GM23338 (cell line): ENCODE data around the gene FOXP1. TPM values are rescaled to one million over a fixed set of nuclear protein-coding genes. Genes with fewer than 3 reads are reported as not detected.

ENCODE experiments used
- ATAC-seq: fragments of 200-7000 bp; cut with Tn5 transposase; 3 replicates; pipeline ENCODE4 v1.9.1; 2020
- DNase-seq: peaks from one replicate; pipeline ENCODE4 v3.0.0-alpha.2; 2015; ENCODE audit warnings: low spot score
- H2AFZ ChIP-seq: fragments of 200-600 bp; sonication (generic); 2 replicates; pipeline ENCODE4 v1.8.0; 2016; ENCODE audit warnings: antibody characterized with exemption, mild to moderate bottlenecking, moderate library complexity
- H3F3A ChIP-seq: fragments of 200-600 bp; sonication (generic); replicated peaks from 2 replicates; pipeline ENCODE4 v1.8.0; 2017; ENCODE audit warnings: antibody characterized with exemption, mixed run types, low read depth
- H3K27ac ChIP-seq: fragments of 200-600 bp; sonication (generic); 2 replicates; pipeline ENCODE4 v1.6.1; 2016; ENCODE audit warnings: low read depth
- H3K27me3 ChIP-seq: fragments of 200-600 bp; sonication (generic); 2 replicates; pipeline ENCODE4 v1.8.0; 2016; ENCODE audit warnings: mild to moderate bottlenecking, mixed run types, moderate library complexity; ENCODE audit not compliant: insufficient read depth
- H3K36me3 ChIP-seq: fragments of 200-600 bp; sonication (generic); 2 replicates; pipeline ENCODE4 v1.8.0; 2016; ENCODE audit warnings: mild to moderate bottlenecking; ENCODE audit not compliant: insufficient read depth
- H3K4me1 ChIP-seq: fragments of 200-600 bp; sonication (generic); 2 replicates; pipeline ENCODE4 v1.8.0; 2016; ENCODE audit warnings: mild to moderate bottlenecking, moderate library complexity; ENCODE audit not compliant: insufficient read depth
- H3K4me2 ChIP-seq: fragments of 200-600 bp; sonication (generic); 2 replicates; pipeline ENCODE4 v1.7.1; 2017; ENCODE audit warnings: mixed run types
- H3K4me3 ChIP-seq: fragments of 200-600 bp; sonication (generic); 2 replicates; pipeline ENCODE4 v1.6.1; 2016; ENCODE audit warnings: mixed run types
- H3K79me2 ChIP-seq: fragments of 200-600 bp; sonication (generic); replicated peaks from 2 replicates; pipeline ENCODE4 v1.8.0; 2017; ENCODE audit warnings: mild to moderate bottlenecking; ENCODE audit not compliant: insufficient read depth
- H3K9me2 ChIP-seq: fragments of 200-600 bp; sonication (generic); 2 replicates; pipeline ENCODE4 v1.8.0; 2017; ENCODE audit not compliant: insufficient read depth
- H4K20me1 ChIP-seq: fragments of 200-600 bp; sonication (generic); replicated peaks from 2 replicates; pipeline ENCODE4 v1.8.0; 2017; ENCODE audit warnings: mild to moderate bottlenecking; ENCODE audit not compliant: insufficient read depth
- H3K27ac Mint-ChIP-seq: 2 replicates; pipeline ENCODE4 v1.8.0; 2020; ENCODE audit warnings: inconsistent platforms, mild to moderate bottlenecking, moderate library complexity, mixed read lengths
- H3K27me3 Mint-ChIP-seq: 3 replicates; pipeline ENCODE4 v1.8.0; 2022; ENCODE audit warnings: low read depth, mild to moderate bottlenecking, moderate library complexity, mixed read lengths, inconsistent platforms; ENCODE audit not compliant: insufficient read depth, poor library complexity
- H3K36me3 Mint-ChIP-seq: 3 replicates; pipeline ENCODE4 v1.8.0; 2021; ENCODE audit warnings: low read depth, mild to moderate bottlenecking, inconsistent platforms, moderate library complexity, mixed read lengths
- H3K4me1 Mint-ChIP-seq: 3 replicates; pipeline ENCODE4 v1.8.0; 2020; ENCODE audit warnings: mild to moderate bottlenecking, inconsistent platforms, mixed read lengths
- H3K4me3 Mint-ChIP-seq: 3 replicates; pipeline ENCODE4 v1.8.0; 2021; ENCODE audit warnings: moderate library complexity, mild to moderate bottlenecking, inconsistent platforms, mixed read lengths
- H3K9me3 Mint-ChIP-seq: 3 replicates; pipeline ENCODE4 v1.8.0; 2020; ENCODE audit warnings: moderate library complexity, mild to moderate bottlenecking, inconsistent platforms, mixed read lengths
- EZH2 ChIP-seq: fragments of 200-600 bp; sonication (generic); IDR thresholded peaks from one replicate; pipeline ENCODE4 v1.8.0; 2017; ENCODE audit warnings: antibody characterized with exemption, mild to moderate bottlenecking, low read depth; ENCODE audit not compliant: unreplicated experiment
- EZH2phosphoT487 ChIP-seq: fragments of 200-600 bp; sonication (generic); IDR thresholded peaks from one replicate; pipeline ENCODE4 v1.8.1; 2018; ENCODE audit warnings: antibody characterized with exemption; ENCODE audit not compliant: unreplicated experiment
- JUNB ChIP-seq: IDR thresholded peaks from one replicate; pipeline ENCODE4 v1.6.1; 2016; ENCODE audit warnings: antibody characterized with exemption; ENCODE audit not compliant: unreplicated experiment
- NANOG ChIP-seq: IDR thresholded peaks from 2 replicates; pipeline ENCODE4 v1.6.1; 2016; ENCODE audit warnings: antibody characterized with exemption, borderline replicate concordance
- STAT1 ChIP-seq: IDR thresholded peaks from one replicate; pipeline ENCODE4 v1.6.1; 2016; ENCODE audit warnings: antibody characterized with exemption; ENCODE audit not compliant: unreplicated experiment
- ZNF331 ChIP-seq: fragments of 250-450 bp; sonication (Bioruptor Pico); IDR thresholded peaks from 2 replicates; pipeline ENCODE4 v1.5.0; 2020; ENCODE audit warnings: low read depth, mild to moderate bottlenecking, moderate library complexity
- polyA plus RNA-seq: library from polyadenylated mRNA; unstranded; fragments of >200 nt; fragmentation: Nextera tagmentation; extraction: Ambion mirVana; gene quantifications from 2 replicates; pipeline ENCODE4 v1.2.1, GENCODE V29; 2016
- total RNA-seq: library from RNA; depleted of rRNA; stranded (reverse); fragments of >200 nt; shearing (Covaris generic); gene quantifications from 2 replicates; pipeline ENCODE4 v1.2.3, GENCODE V29; 2014
- TF ChIP-seq, protein P1 (sequence below), 2 experiments: fragments of 200-600 bp in 1 of 2; sonication (generic) in 1 of 2; conservative IDR thresholded peaks; 2 replicates each; pipeline versions ENCODE4 v1.5.1 to v1.6.1; 2016 to 2017; ENCODE audit warnings: antibody characterized with exemption in 2 of 2, low read depth in 2 of 2, mild to moderate bottlenecking in 2 of 2, moderate library complexity in 1 of 2
- TF ChIP-seq, protein P2 (sequence below): fragments of 250-450 bp; sonication (Bioruptor Pico); IDR thresholded peaks from 2 replicates; pipeline ENCODE4 v1.5.0; 2020; ENCODE audit warnings: mild to moderate bottlenecking, moderate library complexity

The FOXP1 gene
- total and polyA plus RNA-seq, 2 experiments from 2014 or later = 32.9 to 35.5 TPM

DNA sequence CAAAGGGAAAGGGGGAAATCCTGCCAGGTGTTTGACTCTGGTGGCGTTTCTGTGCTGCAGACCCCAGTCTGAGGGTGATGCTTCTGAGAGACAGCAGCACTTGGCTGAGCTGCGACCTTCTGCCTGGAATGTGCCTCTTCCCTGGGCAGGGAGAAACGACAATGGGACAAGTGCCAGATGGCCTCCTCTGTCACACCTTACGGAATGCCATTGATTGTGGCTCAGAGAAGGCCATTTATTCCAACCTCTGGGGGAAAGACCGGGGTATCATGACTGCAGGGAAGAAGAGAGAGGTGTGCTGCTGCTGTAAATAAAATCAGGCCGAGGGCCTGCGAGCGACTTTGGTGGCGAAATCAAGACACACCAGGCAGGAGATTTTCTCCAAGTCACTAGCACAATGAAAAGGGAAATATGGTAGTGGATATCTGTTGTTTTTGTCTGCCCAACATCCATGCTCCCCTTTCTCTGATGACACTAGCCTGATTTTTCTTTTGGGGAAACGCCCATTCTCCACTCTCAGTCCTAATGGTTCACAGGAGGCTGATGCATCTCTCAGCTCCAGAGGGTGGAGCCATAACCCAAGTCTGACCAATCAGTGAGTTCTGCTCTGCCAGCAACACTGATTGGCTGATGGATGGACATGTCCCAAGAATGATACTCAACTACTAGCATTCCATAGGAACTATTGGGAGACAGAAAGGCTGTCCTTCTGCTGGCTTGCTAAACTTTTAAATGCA lies 336.1 kb downstream of the FOXP1 start:
- DNase-seq (peak; percentile 70), ATAC-seq (peak; percentile 74)
- H2AFZ ChIP-seq = no peak overlapping the region
- H3K27me3 Mint-ChIP-seq = peaks cover 2% of the 10 kb centered on the region
- H3K4me3 Mint-ChIP-seq = no peak overlapping the region
- TF ChIP-seq, protein P1, sequence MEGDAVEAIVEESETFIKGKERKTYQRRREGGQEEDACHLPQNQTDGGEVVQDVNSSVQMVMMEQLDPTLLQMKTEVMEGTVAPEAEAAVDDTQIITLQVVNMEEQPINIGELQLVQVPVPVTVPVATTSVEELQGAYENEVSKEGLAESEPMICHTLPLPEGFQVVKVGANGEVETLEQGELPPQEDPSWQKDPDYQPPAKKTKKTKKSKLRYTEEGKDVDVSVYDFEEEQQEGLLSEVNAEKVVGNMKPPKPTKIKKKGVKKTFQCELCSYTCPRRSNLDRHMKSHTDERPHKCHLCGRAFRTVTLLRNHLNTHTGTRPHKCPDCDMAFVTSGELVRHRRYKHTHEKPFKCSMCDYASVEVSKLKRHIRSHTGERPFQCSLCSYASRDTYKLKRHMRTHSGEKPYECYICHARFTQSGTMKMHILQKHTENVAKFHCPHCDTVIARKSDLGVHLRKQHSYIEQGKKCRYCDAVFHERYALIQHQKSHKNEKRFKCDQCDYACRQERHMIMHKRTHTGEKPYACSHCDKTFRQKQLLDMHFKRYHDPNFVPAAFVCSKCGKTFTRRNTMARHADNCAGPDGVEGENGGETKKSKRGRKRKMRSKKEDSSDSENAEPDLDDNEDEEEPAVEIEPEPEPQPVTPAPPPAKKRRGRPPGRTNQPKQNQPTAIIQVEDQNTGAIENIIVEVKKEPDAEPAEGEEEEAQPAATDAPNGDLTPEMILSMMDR (conservative IDR thresholded peaks at IDR 0.05; ENCODE audit: low read depth in 2 of 2) = peak in 1 of 2 experiments; percentile 36; a peak in 1 of 4 replicates
- TF ChIP-seq ZNF331 (CRISPR knock-in tag) (no peak), EZH2phosphoT487 (no peak), STAT1 (no peak), EZH2 (no peak)
- H3K27ac ChIP-seq = peak overlapping the region; percentile 63; the same call in 1 of the 2 replicates
- peaks cover 53% of the 10 kb centered on the region for H3K4me1 Mint-ChIP-seq
- H3K27me3 ChIP-seq = no peaks in the 10 kb centered on the region
- H3F3A ChIP-seq = no peaks in the 10 kb centered on the region
- H3K36me3 ChIP-seq = no peaks in the 10 kb centered on the region
- H4K20me1 ChIP-seq = no peaks in the 10 kb centered on the region
- no peak overlapping the region for H3K4me2 ChIP-seq
- no peaks in the 10 kb centered on the region for H3K9me3 Mint-ChIP-seq
- 0 out of 2 replicates have a peak, but pooled peaks cover 6% of the 10 kb centered on the region for H3K9me2 ChIP-seq
- peaks cover under 1% of the 10 kb centered on the region for H3K79me2 ChIP-seq
- peaks cover 46% of the 10 kb centered on the region for H3K4me1 ChIP-seq
- no peaks in the 10 kb centered on the region for H3K36me3 Mint-ChIP-seq
- peak overlapping the region; percentile 71 for H3K27ac Mint-ChIP-seq
- H3K4me3 ChIP-seq = no peak overlapping the region

DNA sequence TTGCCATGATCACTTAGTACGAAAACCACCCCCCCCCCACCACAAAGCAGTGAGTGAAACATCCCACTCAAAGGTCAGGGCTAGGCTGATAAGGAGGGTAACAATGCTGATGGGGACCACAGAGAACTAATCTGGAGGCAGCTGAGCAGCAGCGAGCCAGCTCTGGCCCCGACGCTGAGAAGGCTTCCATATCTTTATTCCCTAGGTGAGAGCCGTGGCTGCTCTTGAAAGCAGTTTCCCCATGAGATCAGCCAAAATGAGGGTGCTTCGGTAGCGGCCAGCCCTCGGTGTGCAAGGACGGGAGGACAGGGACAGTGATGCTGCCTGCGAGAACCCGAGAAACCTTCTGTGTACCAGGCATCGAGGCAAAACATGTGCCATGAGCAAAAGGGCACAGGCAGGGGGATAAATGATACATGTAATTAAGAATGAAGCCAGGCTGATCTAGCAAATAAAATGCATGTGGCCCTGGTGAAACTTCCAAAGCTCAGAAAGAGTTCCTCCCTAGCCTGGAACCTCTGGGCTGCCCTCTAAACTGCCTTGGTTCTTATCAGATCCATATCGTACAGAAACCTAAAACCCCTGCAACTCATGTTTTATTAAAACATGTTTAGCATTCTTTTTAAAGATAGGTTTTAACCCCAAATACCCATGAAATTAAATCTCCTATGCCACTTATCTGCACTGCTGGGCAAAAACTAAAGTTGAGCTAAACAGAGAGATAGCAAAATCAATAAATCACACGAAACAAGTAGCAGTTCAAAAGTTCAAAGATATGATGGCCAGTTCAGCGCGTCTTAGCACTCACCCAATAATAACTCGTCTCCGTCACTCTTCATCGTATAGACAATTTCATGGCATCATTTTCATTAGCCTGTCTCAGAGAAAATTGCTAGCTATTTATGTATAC lies 337.3 kb downstream of the FOXP1 start:
- TF ChIP-seq ZNF331 (CRISPR knock-in tag) (no peak), NANOG (no peak), JUNB (no peak)
- TF ChIP-seq, protein P1 (conservative IDR thresholded peaks at IDR 0.05; ENCODE audit: low read depth in 2 of 2) = no peak
- TF ChIP-seq, protein P2, sequence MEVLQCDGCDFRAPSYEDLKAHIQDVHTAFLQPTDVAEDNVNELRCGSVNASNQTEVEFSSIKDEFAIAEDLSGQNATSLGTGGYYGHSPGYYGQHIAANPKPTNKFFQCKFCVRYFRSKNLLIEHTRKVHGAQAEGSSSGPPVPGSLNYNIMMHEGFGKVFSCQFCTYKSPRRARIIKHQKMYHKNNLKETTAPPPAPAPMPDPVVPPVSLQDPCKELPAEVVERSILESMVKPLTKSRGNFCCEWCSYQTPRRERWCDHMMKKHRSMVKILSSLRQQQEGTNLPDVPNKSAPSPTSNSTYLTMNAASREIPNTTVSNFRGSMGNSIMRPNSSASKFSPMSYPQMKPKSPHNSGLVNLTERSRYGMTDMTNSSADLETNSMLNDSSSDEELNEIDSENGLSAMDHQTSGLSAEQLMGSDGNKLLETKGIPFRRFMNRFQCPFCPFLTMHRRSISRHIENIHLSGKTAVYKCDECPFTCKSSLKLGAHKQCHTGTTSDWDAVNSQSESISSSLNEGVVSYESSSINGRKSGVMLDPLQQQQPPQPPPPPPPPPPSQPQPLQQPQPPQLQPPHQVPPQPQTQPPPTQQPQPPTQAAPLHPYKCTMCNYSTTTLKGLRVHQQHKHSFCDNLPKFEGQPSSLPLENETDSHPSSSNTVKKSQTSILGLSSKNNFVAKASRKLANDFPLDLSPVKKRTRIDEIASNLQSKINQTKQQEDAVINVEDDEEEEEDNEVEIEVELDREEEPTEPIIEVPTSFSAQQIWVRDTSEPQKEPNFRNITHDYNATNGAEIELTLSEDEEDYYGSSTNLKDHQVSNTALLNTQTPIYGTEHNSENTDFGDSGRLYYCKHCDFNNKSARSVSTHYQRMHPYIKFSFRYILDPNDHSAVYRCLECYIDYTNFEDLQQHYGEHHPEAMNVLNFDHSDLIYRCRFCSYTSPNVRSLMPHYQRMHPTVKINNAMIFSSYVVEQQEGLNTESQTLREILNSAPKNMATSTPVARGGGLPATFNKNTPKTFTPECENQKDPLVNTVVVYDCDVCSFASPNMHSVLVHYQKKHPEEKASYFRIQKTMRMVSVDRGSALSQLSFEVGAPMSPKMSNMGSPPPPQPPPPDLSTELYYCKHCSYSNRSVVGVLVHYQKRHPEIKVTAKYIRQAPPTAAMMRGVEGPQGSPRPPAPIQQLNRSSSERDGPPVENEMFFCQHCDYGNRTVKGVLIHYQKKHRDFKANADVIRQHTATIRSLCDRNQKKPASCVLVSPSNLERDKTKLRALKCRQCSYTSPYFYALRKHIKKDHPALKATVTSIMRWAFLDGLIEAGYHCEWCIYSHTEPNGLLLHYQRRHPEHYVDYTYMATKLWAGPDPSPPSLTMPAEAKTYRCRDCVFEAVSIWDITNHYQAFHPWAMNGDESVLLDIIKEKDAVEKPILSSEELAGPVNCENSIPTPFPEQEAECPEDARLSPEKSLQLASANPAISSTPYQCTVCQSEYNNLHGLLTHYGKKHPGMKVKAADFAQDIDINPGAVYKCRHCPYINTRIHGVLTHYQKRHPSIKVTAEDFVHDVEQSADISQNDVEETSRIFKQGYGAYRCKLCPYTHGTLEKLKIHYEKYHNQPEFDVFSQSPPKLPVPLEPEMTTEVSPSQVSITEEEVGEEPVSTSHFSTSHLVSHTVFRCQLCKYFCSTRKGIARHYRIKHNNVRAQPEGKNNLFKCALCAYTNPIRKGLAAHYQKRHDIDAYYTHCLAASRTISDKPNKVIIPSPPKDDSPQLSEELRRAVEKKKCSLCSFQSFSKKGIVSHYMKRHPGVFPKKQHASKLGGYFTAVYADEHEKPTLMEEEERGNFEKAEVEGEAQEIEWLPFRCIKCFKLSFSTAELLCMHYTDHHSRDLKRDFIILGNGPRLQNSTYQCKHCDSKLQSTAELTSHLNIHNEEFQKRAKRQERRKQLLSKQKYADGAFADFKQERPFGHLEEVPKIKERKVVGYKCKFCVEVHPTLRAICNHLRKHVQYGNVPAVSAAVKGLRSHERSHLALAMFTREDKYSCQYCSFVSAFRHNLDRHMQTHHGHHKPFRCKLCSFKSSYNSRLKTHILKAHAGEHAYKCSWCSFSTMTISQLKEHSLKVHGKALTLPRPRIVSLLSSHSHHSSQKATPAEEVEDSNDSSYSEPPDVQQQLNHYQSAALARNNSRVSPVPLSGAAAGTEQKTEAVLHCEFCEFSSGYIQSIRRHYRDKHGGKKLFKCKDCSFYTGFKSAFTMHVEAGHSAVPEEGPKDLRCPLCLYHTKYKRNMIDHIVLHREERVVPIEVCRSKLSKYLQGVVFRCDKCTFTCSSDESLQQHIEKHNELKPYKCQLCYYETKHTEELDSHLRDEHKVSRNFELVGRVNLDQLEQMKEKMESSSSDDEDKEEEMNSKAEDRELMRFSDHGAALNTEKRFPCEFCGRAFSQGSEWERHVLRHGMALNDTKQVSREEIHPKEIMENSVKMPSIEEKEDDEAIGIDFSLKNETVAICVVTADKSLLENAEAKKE = no peak
- Histone ChIP-seq H3K4me2 (peak overlapping the region; percentile 71; the same call in 1 of the 2 replicates), H3F3A (no peaks in the 10 kb centered on the region), H3K36me3 (no peaks in the 10 kb centered on the region), H3K27me3 (no peaks in the 10 kb centered on the region), H2AFZ (no peak overlapping the region), H3K4me3 (no peak overlapping the region), H4K20me1 (no peaks in the 10 kb centered on the region), H3K79me2 (peaks cover 5% of the 10 kb centered on the region), H3K27ac (peak overlapping the region; percentile 75), H3K4me1 (peaks cover 54% of the 10 kb centered on the region), H3K9me2 (0 out of 2 replicates have a peak, but pooled peaks cover 6% of the 10 kb centered on the region)
- DNase-seq (no peak), ATAC-seq (peak; percentile 32)
- Mint-ChIP-seq H3K36me3 (no peaks in the 10 kb centered on the region), H3K4me3 (peak overlapping the region; percentile 36; the same call in 1 of the 3 replicates), H3K9me3 (no peaks in the 10 kb centered on the region), H3K27ac (peak overlapping the region; percentile 85), H3K27me3 (peaks cover 2% of the 10 kb centered on the region), H3K4me1 (peaks cover 64% of the 10 kb centered on the region)
